Fibroblast of skin of right biceps (primary cell): Measurements from ENCODE around the gene IFT43.

Experiments used
- DNase-seq: peaks from one replicate; pipeline ENCODE4 v3.0.0-alpha.2; 2013

Gene IFT43

GRCh38 chr14:76083796-76084765, 98.5 kb downstream of the IFT43 start:
- DNase-seq, result no peak

- no peak for DNase-seq
These were observed 99.8 kb downstream of the IFT43 start for GRCh38 chr14:76085358-76085757.

GRCh38 chr14:76086636-76087035, 101.1 kb downstream of the IFT43 start:
- DNase-seq, result no peak

- no peak for DNase-seq
These were observed 102.8 kb downstream of the IFT43 start for GRCh38 chr14:76088326-76088725.

GRCh38 chr14:76088771-76089571, 103.4 kb downstream of the IFT43 start:
- DNase-seq, result no peak

GRCh38 chr14:76089575-76089974, 104.0 kb downstream of the IFT43 start:
- DNase-seq, result no peak

GRCh38 chr14:76090616-76091391, 105.2 kb downstream of the IFT43 start:
- peak; percentile 16 for DNase-seq

- DNase-seq, result no peak
These were observed 107.5 kb downstream of the IFT43 start for GRCh38 chr14:76093077-76093476.

GRCh38 chr14:76096257-76096656, 110.7 kb downstream of the IFT43 start:
- no peak for DNase-seq

- no peak for DNase-seq
These were observed 112.0 kb downstream of the IFT43 start for GRCh38 chr14:76097547-76097946.

- no peak for DNase-seq
These were observed 112.5 kb downstream of the IFT43 start for GRCh38 chr14:76098047-76098446.

GRCh38 chr14:76098916-76099675, 113.5 kb downstream of the IFT43 start:
- no peak for DNase-seq

- no peak for DNase-seq
These were observed 114.7 kb downstream of the IFT43 start for GRCh38 chr14:76100236-76100635.

GRCh38 chr14:76101391-76102379, 116.1 kb downstream of the IFT43 start:
- DNase-seq, result peak; percentile 45

GRCh38 chr14:76104802-76105355, 119.3 kb downstream of the IFT43 start:
- DNase-seq, result no peak

- no peak for DNase-seq
These were observed 120.6 kb downstream of the IFT43 start for GRCh38 chr14:76106188-76106587.

- peak; percentile 19 for DNase-seq
These were observed 123.7 kb downstream of the IFT43 start for GRCh38 chr14:76109087-76109880.

- no peak for DNase-seq
These were observed 127.5 kb downstream of the IFT43 start for GRCh38 chr14:76112889-76113624.

GRCh38 chr14:76113691-76114090, 128.1 kb downstream of the IFT43 start:
- no peak for DNase-seq
